Panc1 (cell line): ENCODE data around the gene SLC48A1. TPM values are rescaled to one million over a fixed set of nuclear protein-coding genes. Genes with fewer than 3 reads are reported as not detected.
"Not testable (repeated sequence)": the region's sequence is repeated elsewhere in the genome, so short reads cannot be mapped to it uniquely, and the experiment has no call there.

Experiments used
- ATAC-seq: fragments of 200-7000 bp; cut with Tn5 transposase; 2 replicates; pipeline ENCODE4 v1.9.1; 2020; ENCODE audit warnings: mild to moderate bottlenecking, moderate library complexity
- BruUV-seq: library from RNA; stranded (reverse); fragments of 400-500 nt; replicated peaks from 2 replicates; lab custom pipeline; 2021; lab: Mats Ljungman, UMichigan
- CTCF ChIA-PET: fragments of 300-600 bp; sonication (Branson Sonifier 250); formaldehyde crosslinking; loops from one replicate; lab custom pipeline; 2022; ENCODE audit warnings: antibody characterized with exemption; lab: Charles Lee
- POLR2A ChIA-PET: fragments of 300-600 bp; sonication (Branson Sonifier 250); formaldehyde crosslinking; loops from one replicate; lab custom pipeline; 2022; ENCODE audit warnings: antibody characterized with exemption; lab: Charles Lee
- DNase-seq: peaks from one replicate; pipeline ENCODE4 v3.0.0-alpha.2; 2010; ENCODE audit warnings: low read depth, low spot score
- H3K27ac ChIP-seq: 2 replicates; pipeline ENCODE4 v1.5.1; 2011; ENCODE audit warnings: mild to moderate bottlenecking, low read length, inconsistent platforms
- H3K27me3 ChIP-seq: fragments of 200-500 bp; sonication (Bioruptor generic); 2 replicates; pipeline ENCODE4 v1.6.0; 2014; ENCODE audit warnings: low read length, inconsistent platforms; ENCODE audit not compliant: control insufficient read depth, insufficient read depth
- H3K36me3 ChIP-seq: fragments of 200-500 bp; sonication (Bioruptor generic); 2 replicates; pipeline ENCODE4 v1.5.1; 2014; ENCODE audit warnings: inconsistent platforms, mild to moderate bottlenecking, low read length, moderate library complexity; ENCODE audit not compliant: control insufficient read depth, insufficient read depth
- H3K4me1 ChIP-seq: 2 replicates; pipeline ENCODE4 v1.5.1; 2011; ENCODE audit warnings: inconsistent platforms, mild to moderate bottlenecking, low read length, moderate library complexity; ENCODE audit not compliant: control insufficient read depth, insufficient read depth
- H3K4me3 ChIP-seq, 2 experiments: 2 replicates each; pipeline ENCODE4 v1.5.1; 2011 to 2012; ENCODE audit warnings: low read depth in 2 of 2, low read length in 2 of 2, mild to moderate bottlenecking in 2 of 2, inconsistent platforms in 1 of 2, moderate library complexity in 1 of 2
- H3K9me3 ChIP-seq: fragments of 200-500 bp; sonication (Bioruptor generic); 2 replicates; pipeline ENCODE4 v1.5.1; 2014; ENCODE audit warnings: low read depth, mild to moderate bottlenecking, inconsistent platforms, low read length, moderate library complexity; ENCODE audit not compliant: control insufficient read depth, insufficient read depth
- CTCF ChIP-seq: fragments of 450-650 bp; IDR thresholded peaks from 2 replicates; pipeline ENCODE4 v1.5.1; 2017; ENCODE audit warnings: mild to moderate bottlenecking
- POLR2AphosphoS5 ChIP-seq: IDR thresholded peaks from 2 replicates; pipeline ENCODE4 v1.6.1; 2012; ENCODE audit warnings: mild to moderate bottlenecking, low read depth, low read length, moderate library complexity
- REST ChIP-seq, 2 experiments: IDR thresholded peaks; 2 replicates each; pipeline ENCODE4 v1.6.1; 2011 to 2012; ENCODE audit warnings: low read depth in 2 of 2, control low read depth in 1 of 2, low read length in 1 of 2, mild to moderate bottlenecking in 1 of 2, moderate library complexity in 1 of 2; ENCODE audit not compliant: insufficient read depth in 1 of 2
- SIN3A ChIP-seq: IDR thresholded peaks from 2 replicates; pipeline ENCODE4 v1.6.1; 2012; ENCODE audit warnings: low read depth, mild to moderate bottlenecking, low read length, moderate library complexity, borderline replicate concordance; ENCODE audit not compliant: insufficient read depth
- TCF7L2 ChIP-seq: IDR thresholded peaks from 2 replicates; pipeline ENCODE4 v1.6.1; 2011; ENCODE audit warnings: mild to moderate bottlenecking, low read depth, low read length, inconsistent platforms
- in situ Hi-C: cut with HindIII; loops from 2 replicates; pipeline ENCODE4 v1.10.0; 2016; ENCODE audit warnings: low sequenced_read_pairs, low pct_unique_long_range_greater_than_20kb
- intact Hi-C: fragments of 100-400 bp; cut with micrococcal nuclease; formaldehyde crosslinking; loops from one replicate; pipeline ENCODE4 v1.10.0; 2022; ENCODE audit not compliant: unreplicated experiment
- total RNA-seq: library from RNA; stranded (reverse); gene quantifications from one replicate; pipeline ENCODE4 v1.2.1, GENCODE V29; 2021; ENCODE audit not compliant: unreplicated experiment

The SLC48A1 gene
- total RNA-seq, 1 experiment from 2014 or later: 32.0 TPM

- Histone ChIP-seq H3K4me1 (peaks cover 86% of the 10 kb centered on the region), H3K9me3 (no peaks in the 10 kb centered on the region), H3K27me3 (no peaks in the 10 kb centered on the region), H3K4me3 (peak overlapping the region; percentile 27 to 51), H3K27ac (peak overlapping the region; percentile 88), H3K36me3 (peaks cover 2% of the 10 kb centered on the region; the same call in 1 of the 2 replicates)
- intact Hi-C loops: no loop called here
- ChIA-PET POLR2A (no interaction called here), CTCF (interaction anchor here (0.7 to 3.3 kb wide), 4 partner anchors 12 to 46 kb away, joined by 3 to 16 read pairs (median 3); no protein-coding TSS in a partner anchor)
- BruUV-seq: no TSS peak
- ATAC-seq (peak; percentile 47), DNase-seq (no peak)
- no peak for TF ChIP-seq POLR2AphosphoS5
- TF ChIP-seq REST (IDR thresholded peaks at IDR 0.05; ENCODE audit: insufficient read depth in 1 of 2, low read depth in 2 of 2, low read length in 1 of 2): no peak
- TF ChIP-seq CTCF: no peak
- TF ChIP-seq SIN3A: no peak
- TF ChIP-seq TCF7L2: no peak
- in situ Hi-C loops: no loop called here
Observed at GRCh38 chr12:47813511-47814196, 40.6 kb downstream of the SLC48A1 start.

GRCh38 chr12:47814539-47815170 lies 41.6 kb downstream of the SLC48A1 start:
- ATAC-seq (no peak), DNase-seq (no peak)
- BruUV-seq: no TSS peak
- ChIA-PET CTCF (interaction anchor here (3.3 kb wide), 1 partner anchor 23 kb away, joined by 16 read pairs; no protein-coding TSS in a partner anchor), POLR2A (no interaction called here)
- intact Hi-C loops: no loop called here
- Histone ChIP-seq H3K36me3 (peaks cover 2% of the 10 kb centered on the region; the same call in 1 of the 2 replicates), H3K27ac (peak overlapping the region; percentile 88), H3K9me3 (no peaks in the 10 kb centered on the region), H3K4me3 (no peak overlapping the region), H3K4me1 (peaks cover 77% of the 10 kb centered on the region), H3K27me3 (no peaks in the 10 kb centered on the region)
- no peak for TF ChIP-seq REST (IDR thresholded peaks at IDR 0.05; ENCODE audit: insufficient read depth in 1 of 2, low read depth in 2 of 2, low read length in 1 of 2)
- TF ChIP-seq POLR2AphosphoS5: no peak
- no peak for TF ChIP-seq TCF7L2
- no peak for TF ChIP-seq SIN3A
- no peak for TF ChIP-seq CTCF
- in situ Hi-C loops: no loop called here

- ATAC-seq, DNase-seq, CTCF ChIA-PET, H3K36me3 ChIP-seq, H3K9me3 ChIP-seq, intact Hi-C loops, POLR2A ChIA-PET, H3K27me3 ChIP-seq, in situ Hi-C loops, H3K4me3 ChIP-seq: not testable (repeated sequence)
- H3K27ac ChIP-seq: peak overlapping the region; percentile 88
- H3K4me1 ChIP-seq: peaks cover 71% of the 10 kb centered on the region
- BruUV-seq: TSS peak; percentile 12
Observed at GRCh38 chr12:47815447-47815846, 42.4 kb downstream of the SLC48A1 start.
